K562 (cell line): ENCODE results near the gene RGL2. TPM values are rescaled to one million over a fixed set of nuclear protein-coding genes. Genes with fewer than 3 reads are reported as not detected.

Experiments used
- CC2D1A ChIP-seq: fragments of 450-650 bp; IDR thresholded peaks from 2 replicates; pipeline ENCODE4 v1.6.1; 2017; ENCODE audit warnings: mild to moderate bottlenecking
- CCAR2 ChIP-seq: fragments of 200-400 bp; formaldehyde crosslinking; IDR thresholded peaks from 2 replicates; pipeline ENCODE4 v1.6.1; 2017; ENCODE audit warnings: mild to moderate bottlenecking, low read depth, low read length
- ELF1 ChIP-seq: fragments of 200-800 bp; sonication (Bioruptor generic); IDR thresholded peaks from 2 replicates; pipeline ENCODE4 v1.6.1; 2016; ENCODE audit warnings: missing genetic modification characterization, missing compliant biosample characterization
- ETS1 ChIP-seq: conservative IDR thresholded peaks from 2 replicates; pipeline ENCODE4 v1.6.1; 2011; ENCODE audit warnings: low read depth, mild to moderate bottlenecking, low read length; ENCODE audit not compliant: control insufficient read depth
- FOXP4 ChIP-seq: sonication (generic); formaldehyde crosslinking; IDR thresholded peaks from 2 replicates; pipeline ENCODE4 v1.8.0; 2022; ENCODE audit warnings: mild to moderate bottlenecking, missing genetic modification reagents, borderline replicate concordance
- KHSRP ChIP-seq: fragments of 450-650 bp; IDR thresholded peaks from 2 replicates; pipeline ENCODE4 v1.6.1; 2017
- MITF ChIP-seq: IDR thresholded peaks from 2 replicates; pipeline ENCODE4 v1.6.1; 2014; ENCODE audit warnings: antibody characterized with exemption
- NRF1 ChIP-seq, 2 experiments: fragments of 450-650 bp; IDR thresholded peaks in 1 of 2; conservative IDR thresholded peaks in 1 of 2; 2 replicates each; pipeline ENCODE4 v1.6.1; 2014; ENCODE audit warnings: mild to moderate bottlenecking in 2 of 2
- POLR2AphosphoS2 ChIP-seq: IDR thresholded peaks from 2 replicates; pipeline ENCODE4 v1.6.1; 2012; ENCODE audit warnings: low read length, improper control_type of control experiment
- PTBP1 ChIP-seq: fragments of 200-400 bp; formaldehyde crosslinking; IDR thresholded peaks from 2 replicates; pipeline ENCODE4 v1.6.1; 2017; ENCODE audit warnings: low read depth, low read length
- RBM17 ChIP-seq: fragments of 200-400 bp; formaldehyde crosslinking; IDR thresholded peaks from 2 replicates; pipeline ENCODE4 v1.6.1; 2017; ENCODE audit warnings: low read depth, mild to moderate bottlenecking, low read length, borderline replicate concordance
- SMARCC2 ChIP-seq: fragments of 450-650 bp; IDR thresholded peaks from 2 replicates; pipeline ENCODE4 v1.6.1; 2017; ENCODE audit warnings: antibody characterized with exemption, moderate library complexity, mild to moderate bottlenecking, low read depth
- SMC3 ChIP-seq: conservative IDR thresholded peaks from 2 replicates; pipeline ENCODE4 v1.6.1; 2011; ENCODE audit warnings: low read depth, low read length, improper control_type of control experiment; ENCODE audit not compliant: insufficient read depth
- SREBF1 ChIP-seq: fragments of 150-350 bp; IDR thresholded peaks from 2 replicates; pipeline ENCODE4 v1.6.1; 2014; ENCODE audit warnings: antibody characterized with exemption, low read depth, low read length, borderline replicate concordance
- THAP12 ChIP-seq: fragments of 250-450 bp; sonication (Bioruptor Pico); IDR thresholded peaks from 2 replicates; pipeline ENCODE4 v1.9.0; 2021; ENCODE audit warnings: mild to moderate bottlenecking, inconsistent platforms
- VEZF1 ChIP-seq: fragments of 200-800 bp; sonication (Bioruptor generic); IDR thresholded peaks from 2 replicates; pipeline ENCODE4 v1.6.1; 2017; ENCODE audit warnings: missing genetic modification characterization, missing compliant biosample characterization
- YY1 ChIP-seq, 3 experiments: IDR thresholded peaks; 2 replicates each; pipeline ENCODE4 v1.6.1; 2011; ENCODE audit warnings: low read length in 2 of 3, mild to moderate bottlenecking in 2 of 3, moderate library complexity in 2 of 3, borderline replicate concordance in 1 of 3, control low read depth in 1 of 3, low read depth in 1 of 3; ENCODE audit not compliant: insufficient read depth in 3 of 3, insufficient replicate concordance in 2 of 3, control insufficient read depth in 1 of 3, insufficient read length in 1 of 3; ENCODE audit errors: extremely low read depth in 1 of 3
- polyA plus RNA-seq, 8 experiments: library from polyadenylated mRNA; depleted of rRNA in 4 of 8; stranded (reverse) in 5 of 8; unstranded in 3 of 8; fragments of >200 nt; fragmentation: Nextera tagmentation in 2 of 8; fragmentation: Illumina TruSeq in 1 of 8; extraction: Ambion mirVana in 2 of 8; extraction: Trizol in 1 of 8; gene quantifications; 2 replicates each; pipeline versions ENCODE4 v1.2.1 to v1.2.3, GENCODE V29; 2011 to 2014; ENCODE audit warnings: inconsistent platforms in 1 of 8, missing spikeins in 1 of 8
- total RNA-seq, 7 experiments: library from RNA; depleted of rRNA in 6 of 7; stranded (reverse); fragments of >200 nt in 6 of 7; fragmentation: Illumina TruSeq in 2 of 7; extraction: Trizol in 2 of 7; gene quantifications; 2 replicates each; pipeline versions ENCODE4 v1.2.1 to v1.2.3, GENCODE V29; 2011 to 2021; ENCODE audit warnings: low replicate concordance in 1 of 7

RGL2 gene
- total and polyA plus RNA-seq, 9 of the 15 experiments (the other 6 are each of a cell fraction or from before 2014, with no cell fraction given): 1.8 to 57.1 (median 19.5) TPM

- no peak for TF ChIP-seq SMC3
- TF ChIP-seq ELF1 (tag): no peak
- no peak for TF ChIP-seq RBM17
- no peak for TF ChIP-seq MITF
- no peak for TF ChIP-seq PTBP1
- TF ChIP-seq SMARCC2: no peak
- TF ChIP-seq NRF1 (conservative IDR thresholded peaks at IDR 0.05 in 1 of 2, IDR thresholded peaks at IDR 0.05 in 1 of 2): no peak
- TF ChIP-seq POLR2AphosphoS2: peak; percentile 65
- TF ChIP-seq KHSRP: no peak
- no peak for TF ChIP-seq ETS1
- no peak for TF ChIP-seq CC2D1A
- TF ChIP-seq YY1 (IDR thresholded peaks at IDR 0.05; ENCODE audit: borderline replicate concordance in 1 of 3, control insufficient read depth in 1 of 3, extremely low read depth in 1 of 3, insufficient read depth in 3 of 3, insufficient read length in 1 of 3, insufficient replicate concordance in 2 of 3, low read depth in 1 of 3, low read length in 2 of 3): no peak
- no peak for TF ChIP-seq CCAR2
- no peak for TF ChIP-seq VEZF1 (CRISPR knock-in tag)
- no peak for TF ChIP-seq FOXP4 (CRISPR knock-in tag)
- no peak for TF ChIP-seq SREBF1
- no peak for TF ChIP-seq THAP12 (CRISPR knock-in tag)
Measured at GRCh38 chr6:33273924-33274902, 24.5 kb downstream of the RGL2 start (continued).
